HL-60 (cell line): Measurements from ENCODE around the gene RSAD2.

Experiments
- GABPA ChIP-seq: IDR thresholded peaks from 2 replicates; pipeline ENCODE4 v1.6.1; 2012; ENCODE audit warnings: low read depth
- POLR2AphosphoS5 ChIP-seq: IDR thresholded peaks from 2 replicates; pipeline ENCODE4 v1.6.1; 2012; ENCODE audit warnings: low read depth
- TF ChIP-seq, protein P1 (sequence below): IDR thresholded peaks from one replicate; pipeline ENCODE4 v1.5.1; 2011; ENCODE audit warnings: low read length, control low read depth, inconsistent platforms; ENCODE audit not compliant: insufficient read depth

- TF ChIP-seq, protein P1, sequence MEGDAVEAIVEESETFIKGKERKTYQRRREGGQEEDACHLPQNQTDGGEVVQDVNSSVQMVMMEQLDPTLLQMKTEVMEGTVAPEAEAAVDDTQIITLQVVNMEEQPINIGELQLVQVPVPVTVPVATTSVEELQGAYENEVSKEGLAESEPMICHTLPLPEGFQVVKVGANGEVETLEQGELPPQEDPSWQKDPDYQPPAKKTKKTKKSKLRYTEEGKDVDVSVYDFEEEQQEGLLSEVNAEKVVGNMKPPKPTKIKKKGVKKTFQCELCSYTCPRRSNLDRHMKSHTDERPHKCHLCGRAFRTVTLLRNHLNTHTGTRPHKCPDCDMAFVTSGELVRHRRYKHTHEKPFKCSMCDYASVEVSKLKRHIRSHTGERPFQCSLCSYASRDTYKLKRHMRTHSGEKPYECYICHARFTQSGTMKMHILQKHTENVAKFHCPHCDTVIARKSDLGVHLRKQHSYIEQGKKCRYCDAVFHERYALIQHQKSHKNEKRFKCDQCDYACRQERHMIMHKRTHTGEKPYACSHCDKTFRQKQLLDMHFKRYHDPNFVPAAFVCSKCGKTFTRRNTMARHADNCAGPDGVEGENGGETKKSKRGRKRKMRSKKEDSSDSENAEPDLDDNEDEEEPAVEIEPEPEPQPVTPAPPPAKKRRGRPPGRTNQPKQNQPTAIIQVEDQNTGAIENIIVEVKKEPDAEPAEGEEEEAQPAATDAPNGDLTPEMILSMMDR, result no peak
- no peak for TF ChIP-seq POLR2AphosphoS5
- TF ChIP-seq GABPA, result no peak
Measured at GRCh38 chr2:6828299-6828584, 49.3 kb upstream of the RSAD2 start.
